ENCODE data around the gene OTUD3. TPM values are rescaled to one million over a fixed set of nuclear protein-coding genes. Genes with fewer than 3 reads are reported as not detected.

OTUD3 gene
- total and polyA plus RNA-seq, 2 of the 4 experiments (the other 2 are of a cell fraction): 2.9 to 3.1 TPM

DNA sequence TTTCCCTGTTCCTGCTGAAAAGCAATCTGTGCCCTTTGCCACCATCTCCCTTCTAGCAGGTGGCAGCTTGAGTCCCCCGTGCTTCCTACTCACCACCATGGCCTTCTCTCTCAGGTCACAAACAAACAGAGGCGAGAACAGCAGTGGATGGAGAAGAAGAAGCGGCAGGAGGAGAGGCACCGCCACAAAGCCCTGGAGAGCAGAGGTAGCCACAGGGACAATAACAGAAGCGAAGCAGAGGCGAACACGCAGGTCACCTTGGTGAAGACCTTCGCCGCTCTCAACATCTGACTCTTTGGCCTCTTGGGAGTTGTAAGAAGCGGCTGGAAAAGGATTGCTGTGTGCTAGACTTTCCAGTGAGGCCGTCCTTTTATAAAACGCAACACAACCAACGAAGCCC is 25.3 kb downstream of the OTUD3 start:
- H3K4me2 ChIP-seq (ENCODE audit: low read depth, low read length): no peak overlapping the region
- ATAC-seq (ENCODE audit: low read depth) (no peak), DNase-seq (no peak)
- no peak overlapping the region for H3K9ac ChIP-seq (ENCODE audit: low read depth, low read length)
- H3K4me3 ChIP-seq (ENCODE audit: insufficient read depth, low read depth, low read length): no peak overlapping the region
- no TSS peak for BruUV-seq (replicated peaks)
- no peak overlapping the region for H3K18ac ChIP-seq (ENCODE audit: low read depth, low read length)
- H3K4me1 ChIP-seq (ENCODE audit: control insufficient read depth, insufficient read depth, low read length): no peaks in the 10 kb centered on the region
- 80% methylated on average over 1 of the region's 13 CpGs; no CpG with 5 or more reads in 1 of the 2 experiments for WGBS, 2 experiments (ENCODE audit: extremely low coverage in 2 of 2, insufficient read length in 1 of 2)
- POLR2A ChIA-PET (ENCODE audit: unreplicated experiment): no interaction called here
- H2BK120ac ChIP-seq (ENCODE audit: low read depth, low read length): no peak overlapping the region
- intact Hi-C loops (cut with micrococcal nuclease): no loop called here
- no peaks in the 10 kb centered on the region for H3K27me3 ChIP-seq (ENCODE audit: control insufficient read depth, insufficient read depth, low read length)
- H3K27ac ChIP-seq (ENCODE audit: insufficient read depth, low read length): no peak overlapping the region
- H4K91ac ChIP-seq (ENCODE audit: insufficient read depth, low read depth, low read length): no peak overlapping the region
- H3K4ac ChIP-seq (ENCODE audit: low read depth, low read length): no peak overlapping the region
- TF ChIP-seq SMC3 (IDR thresholded peaks at IDR 0.05; ENCODE audit: low read depth, low read length): no peak
- no peak for TF ChIP-seq BHLHE40 (IDR thresholded peaks at IDR 0.05; ENCODE audit: low read depth, low read length)
- no peak for TF ChIP-seq FOS (IDR thresholded peaks at IDR 0.05; ENCODE audit: low read depth, low read length)
- no peak for TF ChIP-seq CHD1 (IDR thresholded peaks at IDR 0.05; ENCODE audit: low read depth, low read length)
- no peak for TF ChIP-seq RAD21 (IDR thresholded peaks at IDR 0.05; ENCODE audit: low read length)
- no peak for TF ChIP-seq POLR2A (IDR thresholded peaks at IDR 0.05; ENCODE audit: low read depth, low read length)
- TF ChIP-seq, protein P1, sequence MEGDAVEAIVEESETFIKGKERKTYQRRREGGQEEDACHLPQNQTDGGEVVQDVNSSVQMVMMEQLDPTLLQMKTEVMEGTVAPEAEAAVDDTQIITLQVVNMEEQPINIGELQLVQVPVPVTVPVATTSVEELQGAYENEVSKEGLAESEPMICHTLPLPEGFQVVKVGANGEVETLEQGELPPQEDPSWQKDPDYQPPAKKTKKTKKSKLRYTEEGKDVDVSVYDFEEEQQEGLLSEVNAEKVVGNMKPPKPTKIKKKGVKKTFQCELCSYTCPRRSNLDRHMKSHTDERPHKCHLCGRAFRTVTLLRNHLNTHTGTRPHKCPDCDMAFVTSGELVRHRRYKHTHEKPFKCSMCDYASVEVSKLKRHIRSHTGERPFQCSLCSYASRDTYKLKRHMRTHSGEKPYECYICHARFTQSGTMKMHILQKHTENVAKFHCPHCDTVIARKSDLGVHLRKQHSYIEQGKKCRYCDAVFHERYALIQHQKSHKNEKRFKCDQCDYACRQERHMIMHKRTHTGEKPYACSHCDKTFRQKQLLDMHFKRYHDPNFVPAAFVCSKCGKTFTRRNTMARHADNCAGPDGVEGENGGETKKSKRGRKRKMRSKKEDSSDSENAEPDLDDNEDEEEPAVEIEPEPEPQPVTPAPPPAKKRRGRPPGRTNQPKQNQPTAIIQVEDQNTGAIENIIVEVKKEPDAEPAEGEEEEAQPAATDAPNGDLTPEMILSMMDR (conservative IDR thresholded peaks at IDR 0.05; ENCODE audit: low read depth, low read length): no peak
- no peak for TF ChIP-seq MXI1 (IDR thresholded peaks at IDR 0.05; ENCODE audit: borderline replicate concordance, low read depth, low read length)
- TF ChIP-seq, protein P2, sequence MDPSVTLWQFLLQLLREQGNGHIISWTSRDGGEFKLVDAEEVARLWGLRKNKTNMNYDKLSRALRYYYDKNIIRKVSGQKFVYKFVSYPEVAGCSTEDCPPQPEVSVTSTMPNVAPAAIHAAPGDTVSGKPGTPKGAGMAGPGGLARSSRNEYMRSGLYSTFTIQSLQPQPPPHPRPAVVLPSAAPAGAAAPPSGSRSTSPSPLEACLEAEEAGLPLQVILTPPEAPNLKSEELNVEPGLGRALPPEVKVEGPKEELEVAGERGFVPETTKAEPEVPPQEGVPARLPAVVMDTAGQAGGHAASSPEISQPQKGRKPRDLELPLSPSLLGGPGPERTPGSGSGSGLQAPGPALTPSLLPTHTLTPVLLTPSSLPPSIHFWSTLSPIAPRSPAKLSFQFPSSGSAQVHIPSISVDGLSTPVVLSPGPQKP (IDR thresholded peaks at IDR 0.05; ENCODE audit: borderline replicate concordance, low read depth, low read length): no peak
- TF ChIP-seq, protein P3, sequence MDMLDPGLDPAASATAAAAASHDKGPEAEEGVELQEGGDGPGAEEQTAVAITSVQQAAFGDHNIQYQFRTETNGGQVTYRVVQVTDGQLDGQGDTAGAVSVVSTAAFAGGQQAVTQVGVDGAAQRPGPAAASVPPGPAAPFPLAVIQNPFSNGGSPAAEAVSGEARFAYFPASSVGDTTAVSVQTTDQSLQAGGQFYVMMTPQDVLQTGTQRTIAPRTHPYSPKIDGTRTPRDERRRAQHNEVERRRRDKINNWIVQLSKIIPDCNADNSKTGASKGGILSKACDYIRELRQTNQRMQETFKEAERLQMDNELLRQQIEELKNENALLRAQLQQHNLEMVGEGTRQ (IDR thresholded peaks at IDR 0.05; ENCODE audit: low read depth, low read length): no peak
- TF ChIP-seq RCOR1 (IDR thresholded peaks at IDR 0.05; ENCODE audit: insufficient replicate concordance, low read length): no peak
- no peak for TF ChIP-seq MAFK (IDR thresholded peaks at IDR 0.05; ENCODE audit: low read depth, low read length)
- TF ChIP-seq CEBPB (IDR thresholded peaks at IDR 0.05; ENCODE audit: low read depth, low read length): no peak
- no peak for TF ChIP-seq RFX5 (IDR thresholded peaks at IDR 0.05; ENCODE audit: low read depth, low read length)
- no peak for TF ChIP-seq NFE2L2 (IDR thresholded peaks at IDR 0.05; ENCODE audit: low read depth, low read length)
- TF ChIP-seq MAZ (IDR thresholded peaks at IDR 0.05; ENCODE audit: borderline replicate concordance, low read depth, low read length): no peak
- H4K8ac ChIP-seq (ENCODE audit: low read depth in 2 of 2, low read length in 2 of 2): no peak overlapping the region
- no peak overlapping the region for H2AK5ac ChIP-seq (ENCODE audit: low read depth, low read length)
- no peaks in the 10 kb centered on the region for H3K9me3 ChIP-seq (ENCODE audit: control insufficient read depth, insufficient read depth, low read length)
- H2BK20ac ChIP-seq (ENCODE audit: low read depth, low read length): no peak overlapping the region
- peaks cover 34% of the 10 kb centered on the region for H3K36me3 ChIP-seq (ENCODE audit: control insufficient read depth, insufficient read depth, low read length)
- H3K56ac ChIP-seq (ENCODE audit: extremely low read depth, insufficient read depth, low read length): no peak overlapping the region
- H4K20me1 ChIP-seq (ENCODE audit: insufficient read depth, low read length): no peaks in the 10 kb centered on the region; the same call in 1 of the 2 replicates
- CTCF ChIA-PET: no interaction called here
- peaks cover 6 to 9% of the 10 kb centered on the region in 2 experiments for H3K79me1 ChIP-seq (ENCODE audit: low read depth in 1 of 2, low read length in 2 of 2)
- in situ Hi-C loops (cut with MboI; ENCODE audit: low sequenced_read_pairs): no loop called here
- H2AK9ac ChIP-seq (replicated peaks; ENCODE audit: low read depth, low read length, poor library complexity): no peak overlapping the region
- H2BK15ac ChIP-seq (ENCODE audit: low read depth, low read length): no peak overlapping the region
- no peak overlapping the region; the same call in 1 of the 2 replicates for H3K23ac ChIP-seq (ENCODE audit: low read depth, low read length)
- dilution Hi-C loops (cut with HindIII; ENCODE audit: low sequenced_read_pairs, unreplicated experiment): no loop called here
- no peak overlapping the region for H4K5ac ChIP-seq (ENCODE audit: low read depth, low read length)
- no peak overlapping the region for H2BK5ac ChIP-seq (ENCODE audit: low read depth, low read length, poor library complexity, severe bottlenecking)
- no peak overlapping the region for H2AFZ ChIP-seq (replicated peaks; ENCODE audit: low read length, poor library complexity)
- H3K14ac ChIP-seq (replicated peaks; ENCODE audit: low read depth, low read length): no peak overlapping the region
- peaks cover 4% of the 10 kb centered on the region; the same call in 1 of the 2 replicates for H3K9me1 ChIP-seq (ENCODE audit: insufficient read depth, low read length)

Measured in IMR-90 (cell line).